HG03108 (cell line): ENCODE results near the gene MTFR1L.

Experiments
- ATAC-seq: cut with Tn5 transposase; IDR thresholded peaks from one replicate; pipeline ENCODE4 v1.9.1; 2021; ENCODE audit warnings: moderate library complexity; ENCODE audit not compliant: unreplicated experiment

The MTFR1L gene

GRCh38 chr1:25861316-25862286, 41.8 kb downstream of the MTFR1L start:
- ATAC-seq = no peak

GRCh38 chr1:25862785-25863485, 43.2 kb downstream of the MTFR1L start:
- no peak for ATAC-seq

- ATAC-seq = no peak
These were observed 43.9 kb downstream of the MTFR1L start for GRCh38 chr1:25863486-25864262.

- ATAC-seq = no peak
These were observed 44.7 kb downstream of the MTFR1L start for GRCh38 chr1:25864434-25864833.

- ATAC-seq = no peak
These were observed 46.5 kb downstream of the MTFR1L start for GRCh38 chr1:25866288-25866687.

GRCh38 chr1:25867210-25867991, 47.6 kb downstream of the MTFR1L start:
- no peak for ATAC-seq

- ATAC-seq = no peak
These were observed 50.3 kb downstream of the MTFR1L start for GRCh38 chr1:25869909-25870606.

GRCh38 chr1:25870614-25871013, 50.9 kb downstream of the MTFR1L start:
- ATAC-seq = no peak

GRCh38 chr1:25871086-25871703, 51.4 kb downstream of the MTFR1L start:
- no peak for ATAC-seq

GRCh38 chr1:25871704-25872494, 52.1 kb downstream of the MTFR1L start:
- no peak for ATAC-seq

- ATAC-seq = no peak
These were observed 53.0 kb downstream of the MTFR1L start for GRCh38 chr1:25872713-25873112.

GRCh38 chr1:25873120-25873519, 53.4 kb downstream of the MTFR1L start:
- no peak for ATAC-seq

- ATAC-seq = no peak
These were observed 54.5 kb downstream of the MTFR1L start for GRCh38 chr1:25874209-25874608.

GRCh38 chr1:25874635-25875153, 54.9 kb downstream of the MTFR1L start:
- no peak for ATAC-seq

- ATAC-seq = peak; percentile 47
These were observed 55.6 kb downstream of the MTFR1L start, which contains the start of gene PAQR7 for GRCh38 chr1:25875154-25875855. Gene PAQR7, minus strand, starts transcription at chr1:25875708. Its CDS starts 11,869 bp downstream, at chr1:25863839.

GRCh38 chr1:25875856-25876692, 56.3 kb downstream of the MTFR1L start:
- peak; percentile 24 for ATAC-seq

- ATAC-seq = no peak
These were observed 56.9 kb downstream of the MTFR1L start for GRCh38 chr1:25876693-25877077.
